Activated T-cell treated with anti-CD3 and anti-CD28 coated beads, Interleukin-2, amount 50 U/mL, for 48 hours (primary cell): ENCODE measurements around the gene EIF3CL.
A peak's percentile ranks its signal among the peaks of the same experiment; 100 is the strongest.
"Not testable (repeated sequence)": the region's sequence is repeated elsewhere in the genome, so short reads cannot be mapped to it uniquely, and the experiment has no call there.

Experiments used
- DNase-seq, 2 experiments: peaks; one replicate each; pipeline ENCODE4 v3.0.0-alpha.2; 2020

EIF3CL gene

GRCh38 chr16:28403220-28404072, at the start of gene EIF3CL:
Gene EIF3CL, minus strand, starts transcription at chr16:28403841. Its CDS starts 223 bp downstream, at chr16:28403618.
- not testable (repeated sequence) for DNase-seq

- DNase-seq: not testable (repeated sequence)
Observed at GRCh38 chr16:28447081-28447480, 43.4 kb upstream of the EIF3CL start.

GRCh38 chr16:28446388-28446787, 42.7 kb upstream of the EIF3CL start:
- DNase-seq: not testable (repeated sequence)

- DNase-seq: not testable (repeated sequence)
Observed at GRCh38 chr16:28443943-28444342, 40.3 kb upstream of the EIF3CL start.

- not testable (repeated sequence) for DNase-seq
Observed at GRCh38 chr16:28438899-28439298, 35.3 kb upstream of the EIF3CL start.

- DNase-seq: not testable (repeated sequence)
Observed at GRCh38 chr16:28435340-28435739, 31.7 kb upstream of the EIF3CL start.

GRCh38 chr16:28426060-28426680, 22.5 kb upstream of the EIF3CL start:
- DNase-seq: not testable (repeated sequence)

GRCh38 chr16:28421071-28421750, 17.6 kb upstream of the EIF3CL start:
- DNase-seq: not testable (repeated sequence)

- not testable (repeated sequence) for DNase-seq
Observed at GRCh38 chr16:28417033-28417432, 13.4 kb upstream of the EIF3CL start.

- DNase-seq: not testable (repeated sequence)
Observed at GRCh38 chr16:28414530-28414929, 10.9 kb upstream of the EIF3CL start.

GRCh38 chr16:28413585-28413984, 9.9 kb upstream of the EIF3CL start:
- DNase-seq: not testable (repeated sequence)

GRCh38 chr16:28392054-28392453, 11.6 kb downstream of the EIF3CL start:
- DNase-seq: not testable (repeated sequence)

GRCh38 chr16:28382177-28382867, 21.3 kb downstream of the EIF3CL start:
- not testable (repeated sequence) for DNase-seq

GRCh38 chr16:28377822-28378221, 25.8 kb downstream of the EIF3CL start:
- not testable (repeated sequence) for DNase-seq

- not testable (repeated sequence) for DNase-seq
Observed at GRCh38 chr16:28377108-28377625, 26.5 kb downstream of the EIF3CL start.

GRCh38 chr16:28375115-28375514, 28.5 kb downstream of the EIF3CL start:
- DNase-seq: not testable (repeated sequence)

- DNase-seq: not testable (repeated sequence)
Observed at GRCh38 chr16:28374281-28374680, 29.4 kb downstream of the EIF3CL start.

- DNase-seq: not testable (repeated sequence)
Observed at GRCh38 chr16:28367926-28368325, 35.7 kb downstream of the EIF3CL start.

GRCh38 chr16:28364268-28365173, 39.1 kb downstream of the EIF3CL start:
- peak; percentile 38 to 52 for DNase-seq

GRCh38 chr16:28363408-28363807, 40.2 kb downstream of the EIF3CL start, which contains the start of gene NPIPB6:
Gene NPIPB6, minus strand, starts transcription at chr16:28363508. Its CDS starts 686 bp downstream, at chr16:28362822.
- DNase-seq: not testable (repeated sequence)

GRCh38 chr16:28362600-28362999, 41.0 kb downstream of the EIF3CL start:
- DNase-seq: not testable (repeated sequence)
